ENCODE results near the gene THY1. TPM values are rescaled to one million over a fixed set of nuclear protein-coding genes. Genes with fewer than 3 reads are reported as not detected.
"Not testable (repeated sequence)": the region's sequence is repeated elsewhere in the genome, so short reads cannot be mapped to it uniquely, and the experiment has no call there.

Gene THY1
- total RNA-seq, 1 donor from 2014 or later = 2.1 TPM

GRCh38 chr11:119446871-119447663, 24.1 kb upstream of the THY1 start:
- no peaks in the 10 kb centered on the region for H3K36me3 ChIP-seq (ENCODE audit: control insufficient read depth, insufficient read depth, low read length)
- FAIRE-seq = peak; percentile 43
- no peak for TF ChIP-seq CTCF (IDR thresholded peaks at IDR 0.05; ENCODE audit: insufficient read depth, low read length, severe bottlenecking)
- no peaks in the 10 kb centered on the region for H3K27me3 ChIP-seq (ENCODE audit: control insufficient read depth, insufficient read depth, low read length)
- H3K4me3 ChIP-seq (ENCODE audit: low read depth, low read length) = no peak overlapping the region
- no peak for DNase-seq (ENCODE audit: low read depth)

- TF ChIP-seq CTCF (IDR thresholded peaks at IDR 0.05; ENCODE audit: insufficient read depth, low read length, severe bottlenecking) = no peak
- no peak overlapping the region for H3K4me3 ChIP-seq (ENCODE audit: low read depth, low read length)
- no peaks in the 10 kb centered on the region for H3K36me3 ChIP-seq (ENCODE audit: control insufficient read depth, insufficient read depth, low read length)
- H3K27me3 ChIP-seq (ENCODE audit: control insufficient read depth, insufficient read depth, low read length) = no peaks in the 10 kb centered on the region
- FAIRE-seq = no peak
- no peak for DNase-seq (ENCODE audit: low read depth)
Measured at GRCh38 chr11:119446434-119446833, 23.5 kb upstream of the THY1 start.

- H3K4me3 ChIP-seq (ENCODE audit: low read depth, low read length) = no peak overlapping the region
- no peak for TF ChIP-seq CTCF (IDR thresholded peaks at IDR 0.05; ENCODE audit: insufficient read depth, low read length, severe bottlenecking)
- DNase-seq (ENCODE audit: low read depth) (no peak), FAIRE-seq (peak; percentile 80)
- H3K27me3 ChIP-seq (ENCODE audit: control insufficient read depth, insufficient read depth, low read length) = no peaks in the 10 kb centered on the region
- H3K36me3 ChIP-seq (ENCODE audit: control insufficient read depth, insufficient read depth, low read length) = no peaks in the 10 kb centered on the region
Measured at GRCh38 chr11:119445850-119446249, 22.9 kb upstream of the THY1 start.

GRCh38 chr11:119445379-119445778, 22.4 kb upstream of the THY1 start:
- Histone ChIP-seq H3K4me3 (ENCODE audit: low read depth, low read length) (no peak overlapping the region), H3K27me3 (ENCODE audit: control insufficient read depth, insufficient read depth, low read length) (no peaks in the 10 kb centered on the region), H3K36me3 (ENCODE audit: control insufficient read depth, insufficient read depth, low read length) (no peaks in the 10 kb centered on the region)
- DNase-seq (ENCODE audit: low read depth) (no peak), FAIRE-seq (no peak)
- TF ChIP-seq CTCF (IDR thresholded peaks at IDR 0.05; ENCODE audit: insufficient read depth, low read length, severe bottlenecking) = no peak

- Histone ChIP-seq H3K4me3 (ENCODE audit: low read depth, low read length) (no peak overlapping the region), H3K27me3 (ENCODE audit: control insufficient read depth, insufficient read depth, low read length) (no peaks in the 10 kb centered on the region), H3K36me3 (ENCODE audit: control insufficient read depth, insufficient read depth, low read length) (no peaks in the 10 kb centered on the region)
- no peak for TF ChIP-seq CTCF (IDR thresholded peaks at IDR 0.05; ENCODE audit: insufficient read depth, low read length, severe bottlenecking)
- no peak for DNase-seq (ENCODE audit: low read depth)
- FAIRE-seq = no peak
Measured at GRCh38 chr11:119441898-119442243, 18.9 kb upstream of the THY1 start.

- H3K36me3 ChIP-seq (ENCODE audit: control insufficient read depth, insufficient read depth, low read length) = no peaks in the 10 kb centered on the region
- DNase-seq (ENCODE audit: low read depth) (no peak), FAIRE-seq (no peak)
- TF ChIP-seq CTCF (IDR thresholded peaks at IDR 0.05; ENCODE audit: insufficient read depth, low read length, severe bottlenecking) = no peak
- H3K27me3 ChIP-seq (ENCODE audit: control insufficient read depth, insufficient read depth, low read length) = peaks cover 5% of the 10 kb centered on the region
- H3K4me3 ChIP-seq (ENCODE audit: low read depth, low read length) = no peak overlapping the region
Measured at GRCh38 chr11:119438599-119438998, 15.6 kb upstream of the THY1 start.

GRCh38 chr11:119437521-119437920, 14.5 kb upstream of the THY1 start:
- not testable (repeated sequence) for H3K4me3 ChIP-seq (ENCODE audit: low read depth, low read length); FAIRE-seq; DNase-seq (ENCODE audit: low read depth); H3K36me3 ChIP-seq (ENCODE audit: control insufficient read depth, insufficient read depth, low read length); H3K27me3 ChIP-seq (ENCODE audit: control insufficient read depth, insufficient read depth, low read length)

Measured in bronchial epithelial cell (primary cell).